Effector memory CD4-positive, alpha-beta T cell (primary cell): ENCODE results near the gene LHFPL6.

Source experiments
- DNase-seq, 3 donors: peaks; one replicate each; pipeline ENCODE4 v3.0.0-alpha.2; 2020
- H3K27ac ChIP-seq: 2 replicates; pipeline ENCODE4 v1.7.0; 2013; ENCODE audit warnings: mild to moderate bottlenecking, low read length, moderate library complexity; ENCODE audit not compliant: insufficient read depth, poor library complexity, severe bottlenecking
- H3K27me3 ChIP-seq: replicated peaks from 2 replicates; pipeline ENCODE4 v1.7.0; 2013; ENCODE audit warnings: mild to moderate bottlenecking, low read length; ENCODE audit not compliant: insufficient read depth, control insufficient read depth, poor library complexity, severe bottlenecking
- H3K36me3 ChIP-seq: 2 replicates; pipeline ENCODE4 v1.7.0; 2013; ENCODE audit warnings: mild to moderate bottlenecking, low read length, moderate library complexity; ENCODE audit not compliant: control insufficient read depth, insufficient read depth
- H3K4me1 ChIP-seq: 2 replicates; pipeline ENCODE4 v1.7.0; 2013; ENCODE audit warnings: low read length, mild to moderate bottlenecking; ENCODE audit not compliant: control insufficient read depth, insufficient read depth, poor library complexity, severe bottlenecking
- H3K4me3 ChIP-seq: 2 replicates; pipeline ENCODE4 v1.7.0; 2013; ENCODE audit warnings: low read length, low read depth, mild to moderate bottlenecking; ENCODE audit not compliant: insufficient read depth, poor library complexity, severe bottlenecking
- H3K9me3 ChIP-seq: 2 replicates; pipeline ENCODE4 v1.7.0; 2013; ENCODE audit warnings: mild to moderate bottlenecking, low read length, moderate library complexity; ENCODE audit not compliant: control insufficient read depth

LHFPL6 gene

DNA sequence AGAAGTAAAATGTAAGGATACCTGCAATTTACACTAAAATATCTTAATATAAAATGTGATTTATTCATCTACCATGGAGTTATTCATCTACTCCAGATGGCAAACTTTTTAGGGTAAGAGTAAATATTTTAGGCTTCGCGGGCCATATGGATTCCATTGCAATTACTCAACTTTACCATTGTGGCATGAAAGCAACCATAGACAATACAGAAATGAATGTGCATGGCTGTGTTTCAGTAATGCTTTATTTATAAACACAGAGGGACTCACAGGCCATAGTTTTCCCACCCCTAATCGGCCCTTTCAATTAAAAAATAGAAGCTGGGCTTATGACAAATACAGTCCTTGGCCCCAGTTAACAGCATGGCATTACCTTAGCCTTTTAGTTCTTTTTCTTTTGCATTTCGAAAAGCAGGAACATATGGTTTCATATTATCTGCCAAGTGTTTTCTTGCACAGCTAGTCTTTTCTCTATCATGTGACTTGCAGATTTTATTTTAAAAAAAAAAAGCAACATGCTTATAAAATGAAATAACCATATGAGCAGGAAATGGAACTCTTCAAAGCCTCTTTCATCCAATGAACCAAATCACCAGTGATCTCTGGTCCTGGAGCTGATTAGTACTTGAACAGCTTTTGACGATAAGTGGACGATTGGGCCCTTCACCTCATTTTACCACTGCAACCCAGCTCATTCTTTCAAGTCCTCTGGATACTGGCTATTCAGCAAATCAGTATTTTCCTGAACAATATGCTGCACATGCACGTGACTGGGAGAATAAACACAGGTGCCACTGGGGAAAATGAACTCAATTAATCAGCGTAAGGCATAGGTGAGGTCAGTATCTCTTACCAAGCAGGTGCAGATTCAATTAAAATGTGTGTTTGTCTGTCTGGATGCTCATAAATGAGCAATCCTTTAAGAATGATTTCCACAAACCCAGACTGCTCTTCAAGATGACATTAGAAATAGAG lies 63.9 kb downstream of the LHFPL6 start:
- H3K9me3 ChIP-seq, result no peaks in the 10 kb centered on the region
- H3K4me3 ChIP-seq, result no peak overlapping the region
- H3K36me3 ChIP-seq, result no peaks in the 10 kb centered on the region
- H3K27me3 ChIP-seq, result no peaks in the 10 kb centered on the region
- no peak overlapping the region for H3K27ac ChIP-seq
- H3K4me1 ChIP-seq, result no peaks in the 10 kb centered on the region
- DNase-seq, result no peak

DNA sequence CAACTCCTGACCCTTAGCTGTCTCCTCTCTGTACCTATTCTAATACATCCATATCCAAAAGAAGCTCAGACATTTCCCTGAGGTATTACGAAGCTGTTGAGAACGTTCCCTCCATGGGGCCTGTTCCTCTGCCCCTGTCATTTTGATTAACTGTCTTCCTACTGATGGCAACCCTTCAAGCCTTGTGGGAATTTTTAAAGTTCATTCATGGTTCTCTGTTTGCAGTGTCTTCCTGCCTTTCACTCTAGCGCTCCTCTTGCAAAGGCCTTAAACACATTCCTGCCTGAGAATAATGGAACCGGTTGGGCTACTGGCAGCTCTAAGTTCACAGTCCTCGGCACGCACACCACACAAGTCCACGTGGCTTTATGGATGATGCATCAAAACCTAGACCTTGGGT lies 66.1 kb downstream of the LHFPL6 start:
- Histone ChIP-seq H3K9me3 (no peaks in the 10 kb centered on the region), H3K4me1 (no peaks in the 10 kb centered on the region), H3K27me3 (no peaks in the 10 kb centered on the region), H3K4me3 (no peak overlapping the region), H3K36me3 (no peaks in the 10 kb centered on the region), H3K27ac (no peak overlapping the region)
- no peak for DNase-seq

GRCh38 chr13:39536274-39536673 lies 66.7 kb downstream of the LHFPL6 start:
- H3K36me3 ChIP-seq, result no peaks in the 10 kb centered on the region
- no peaks in the 10 kb centered on the region for H3K4me1 ChIP-seq
- H3K27ac ChIP-seq, result no peak overlapping the region

GRCh38 chr13:39533651-39534150 lies 69.3 kb downstream of the LHFPL6 start:
- Histone ChIP-seq H3K27me3 (no peaks in the 10 kb centered on the region), H3K4me1 (no peaks in the 10 kb centered on the region), H3K4me3 (no peak overlapping the region), H3K27ac (no peak overlapping the region), H3K9me3 (no peaks in the 10 kb centered on the region), H3K36me3 (no peaks in the 10 kb centered on the region)
- no peak for DNase-seq

More at GRCh38 chr13:39536274-39536673, 66.7 kb downstream of the LHFPL6 start:
- Histone ChIP-seq H3K4me3 (no peak overlapping the region), H3K9me3 (no peaks in the 10 kb centered on the region), H3K27me3 (no peaks in the 10 kb centered on the region)
- no peak for DNase-seq

- no peak for DNase-seq
- Histone ChIP-seq H3K27me3 (no peaks in the 10 kb centered on the region), H3K36me3 (no peaks in the 10 kb centered on the region), H3K4me1 (no peaks in the 10 kb centered on the region), H3K4me3 (no peak overlapping the region), H3K27ac (no peak overlapping the region), H3K9me3 (no peaks in the 10 kb centered on the region)
These were observed 71.3 kb downstream of the LHFPL6 start for GRCh38 chr13:39531646-39532045.

DNA sequence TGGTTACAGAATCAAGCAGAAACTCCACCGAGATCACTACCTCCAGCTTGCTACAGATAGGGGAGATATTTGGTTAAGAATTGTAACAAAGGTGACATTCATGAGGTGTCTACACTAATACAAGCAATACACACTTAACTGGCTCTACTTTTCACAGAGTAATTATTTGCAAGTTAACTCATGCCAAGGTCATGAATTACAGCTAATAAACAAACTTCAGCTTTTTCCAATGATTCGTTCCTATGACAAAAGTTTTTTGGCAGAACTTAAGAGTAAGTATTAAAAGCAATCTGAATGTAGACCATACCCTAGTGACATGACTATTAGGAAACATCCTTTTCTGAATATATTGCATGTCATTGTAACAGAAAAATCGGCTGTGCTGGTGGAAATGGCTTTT lies 72.1 kb downstream of the LHFPL6 start:
- H3K36me3 ChIP-seq, result no peaks in the 10 kb centered on the region
- DNase-seq, result no peak
- no peaks in the 10 kb centered on the region for H3K9me3 ChIP-seq
- H3K27me3 ChIP-seq, result no peaks in the 10 kb centered on the region
- no peak overlapping the region for H3K4me3 ChIP-seq
- H3K27ac ChIP-seq, result no peak overlapping the region
- H3K4me1 ChIP-seq, result no peaks in the 10 kb centered on the region

DNA sequence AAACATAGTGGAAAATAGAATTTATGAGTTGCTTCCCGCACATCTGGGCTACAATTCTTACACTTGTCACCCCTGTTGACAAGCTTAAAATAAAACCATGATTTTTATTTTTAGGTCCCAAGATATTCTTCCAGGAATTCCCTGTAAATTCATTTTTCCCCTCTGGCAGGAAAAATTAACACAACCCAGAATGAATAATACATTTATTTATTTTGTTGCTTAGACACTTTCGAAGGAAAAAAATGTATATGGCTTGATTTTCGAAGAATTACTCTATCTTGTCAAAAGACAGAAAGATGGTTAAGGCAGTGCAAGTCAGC lies 74.4 kb downstream of the LHFPL6 start:
- Histone ChIP-seq H3K27ac (no peak overlapping the region), H3K27me3 (no peaks in the 10 kb centered on the region), H3K36me3 (no peaks in the 10 kb centered on the region), H3K4me3 (no peak overlapping the region), H3K9me3 (no peaks in the 10 kb centered on the region), H3K4me1 (no peaks in the 10 kb centered on the region)
- no peak for DNase-seq

DNA sequence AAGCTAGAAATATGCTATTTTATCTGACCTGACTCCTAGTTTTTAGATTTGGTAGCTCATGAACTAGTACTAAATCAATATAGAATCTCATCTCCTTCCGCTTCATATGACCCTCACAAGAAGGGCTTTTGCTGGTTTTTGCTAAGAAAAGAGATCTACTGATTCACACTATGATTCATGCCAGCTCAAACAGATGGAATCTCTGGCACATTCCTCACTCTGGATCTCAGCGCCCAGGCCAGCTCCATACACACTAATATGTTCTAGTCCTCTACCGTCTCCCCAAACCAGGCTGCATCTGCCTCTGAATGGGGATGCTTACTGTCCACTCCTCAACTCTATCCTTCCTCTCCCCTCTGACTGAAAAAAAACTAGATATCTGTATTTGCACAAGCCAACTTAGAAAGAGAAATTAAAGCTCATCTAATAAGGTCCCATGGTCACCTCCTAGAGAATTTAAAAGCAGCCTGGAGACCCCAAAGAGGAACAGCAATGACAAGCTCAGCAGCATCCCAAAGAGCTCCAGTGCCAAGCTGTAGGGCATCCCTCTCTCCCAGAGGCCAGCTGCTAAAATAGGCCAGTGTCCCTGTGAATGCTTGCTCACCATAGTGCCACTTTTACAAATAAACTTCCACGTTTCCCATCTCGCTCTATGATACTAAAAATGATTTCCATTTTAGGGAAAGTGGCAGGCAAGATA lies 74.9 kb downstream of the LHFPL6 start:
- no peaks in the 10 kb centered on the region for H3K36me3 ChIP-seq
- DNase-seq, result no peak
- H3K4me3 ChIP-seq, result no peak overlapping the region
- no peaks in the 10 kb centered on the region for H3K4me1 ChIP-seq
- no peaks in the 10 kb centered on the region for H3K9me3 ChIP-seq
- H3K27ac ChIP-seq, result no peak overlapping the region
- no peaks in the 10 kb centered on the region for H3K27me3 ChIP-seq

GRCh38 chr13:39527301-39527700 lies 75.7 kb downstream of the LHFPL6 start:
- no peak overlapping the region for H3K27ac ChIP-seq
- H3K9me3 ChIP-seq, result no peaks in the 10 kb centered on the region
- no peak for DNase-seq
- no peaks in the 10 kb centered on the region for H3K36me3 ChIP-seq
- H3K27me3 ChIP-seq, result no peaks in the 10 kb centered on the region
- H3K4me1 ChIP-seq, result no peaks in the 10 kb centered on the region
- H3K4me3 ChIP-seq, result no peak overlapping the region

- no peaks in the 10 kb centered on the region for H3K9me3 ChIP-seq
- no peak for DNase-seq
- no peak overlapping the region for H3K4me3 ChIP-seq
- H3K27ac ChIP-seq, result no peak overlapping the region
- H3K36me3 ChIP-seq, result no peaks in the 10 kb centered on the region
- no peaks in the 10 kb centered on the region for H3K4me1 ChIP-seq
- no peaks in the 10 kb centered on the region for H3K27me3 ChIP-seq
These were observed 76.5 kb downstream of the LHFPL6 start for GRCh38 chr13:39526499-39526898.
